Activated T-helper 1 cell treated with anti-CD3 and anti-CD28 coated beads, Interleukin-12 subunit alpha, Interleukin-12 subunit beta, Interleukin-2, Interleukin-4 antibody, amounts not matched to agents 30 ng/mL and 10 ng/mL and 1 ng/mL, durations not matched to agents 14 hours and 24 hours and 36 hours (primary cell): ENCODE data around the gene PRR7. TPM values are rescaled to one million over a fixed set of nuclear protein-coding genes. Genes with fewer than 3 reads are reported as not detected.

Source experiments
- DNase-seq: peaks from one replicate; pipeline ENCODE4 v3.0.0; 2021; ENCODE audit warnings: low spot score
- H3K27ac Mint-ChIP-seq: one replicate; pipeline ENCODE4 v1.8.0; 2021; ENCODE audit warnings: mild to moderate bottlenecking, mixed read lengths
- H3K27me3 Mint-ChIP-seq: one replicate; pipeline ENCODE4 v1.8.0; 2022; ENCODE audit warnings: mild to moderate bottlenecking, moderate library complexity, mixed read lengths; ENCODE audit not compliant: insufficient read depth
- H3K36me3 Mint-ChIP-seq: one replicate; pipeline ENCODE4 v1.8.0; 2021; ENCODE audit warnings: low read depth, mixed read lengths
- H3K4me1 Mint-ChIP-seq: one replicate; pipeline ENCODE4 v1.8.0; 2021; ENCODE audit warnings: low read depth, mixed read lengths
- H3K4me3 Mint-ChIP-seq: one replicate; pipeline ENCODE4 v1.8.0; 2021; ENCODE audit warnings: mild to moderate bottlenecking, moderate library complexity, mixed read lengths
- H3K9me3 Mint-ChIP-seq: one replicate; pipeline ENCODE4 v1.8.0; 2021; ENCODE audit warnings: mixed read lengths
- intact Hi-C: fragments of 100-400 bp; cut with micrococcal nuclease; formaldehyde crosslinking; loops from one replicate; pipeline ENCODE4 v1.15.1; 2024
- total RNA-seq: library from RNA; stranded (reverse); gene quantifications from 2 replicates; pipeline ENCODE4 v1.2.3, GENCODE V29; 2022

The PRR7 gene
- total RNA-seq, 1 donor from 2014 or later: 10.3 TPM

- no peak for DNase-seq
- Mint-ChIP-seq H3K4me3 (peak overlapping the region; percentile 75), H3K27ac (no peak overlapping the region), H3K9me3 (no peaks in the 10 kb centered on the region), H3K36me3 (peaks cover 13% of the 10 kb centered on the region), H3K4me1 (peaks cover 39% of the 10 kb centered on the region), H3K27me3 (peaks cover 13% of the 10 kb centered on the region)
- intact Hi-C loops: loop anchor here (2.0 to 5.0 kb wide), 3 partner anchors 17 to 409 kb away; partner anchors contain the start of genes FGFR4 and NSD1
These were observed 48.8 kb downstream of the PRR7 start for GRCh38 chr5:177495243-177496060.

GRCh38 chr5:177496070-177496726 is 49.6 kb downstream of the PRR7 start:
- Mint-ChIP-seq H3K27ac (peak overlapping the region; percentile 67), H3K9me3 (no peaks in the 10 kb centered on the region), H3K4me1 (peaks cover 43% of the 10 kb centered on the region), H3K4me3 (peak overlapping the region; percentile 75), H3K36me3 (peaks cover 8% of the 10 kb centered on the region), H3K27me3 (peaks cover 16% of the 10 kb centered on the region)
- intact Hi-C loops: loop anchor here (2.0 to 5.0 kb wide), 3 partner anchors 17 to 409 kb away; partner anchors contain the start of genes FGFR4 and NSD1
- DNase-seq: no peak

- H3K4me1 Mint-ChIP-seq: peaks cover 43% of the 10 kb centered on the region
- H3K9me3 Mint-ChIP-seq: no peaks in the 10 kb centered on the region
- H3K27ac Mint-ChIP-seq: no peak overlapping the region
- peaks cover 16% of the 10 kb centered on the region for H3K27me3 Mint-ChIP-seq
- intact Hi-C loops: loop anchor here (1.0 to 5.0 kb wide), 13 partner anchors 18 to 960 kb away; partner anchors contain the start of genes FAM193B, FGFR4, GRK6 and NSD1
- H3K4me3 Mint-ChIP-seq: peak overlapping the region; percentile 75
- no peak for DNase-seq
- H3K36me3 Mint-ChIP-seq: peaks cover 6% of the 10 kb centered on the region
These were observed 50.2 kb downstream of the PRR7 start for GRCh38 chr5:177496727-177497291.

GRCh38 chr5:177497292-177498012 is 50.8 kb downstream of the PRR7 start, which contains the start of gene PDLIM7:
Gene PDLIM7 (minus strand): TSS chr5:177497604. CDS start chr5:177496512, 1,092 bp downstream.
- intact Hi-C loops: loop anchor here (1.0 to 5.0 kb wide), 13 partner anchors 19 to 960 kb away; partner anchors contain the start of genes FAM193B, FGFR4, GRK6 and NSD1
- peaks cover 6% of the 10 kb centered on the region for H3K36me3 Mint-ChIP-seq
- H3K27ac Mint-ChIP-seq: peak within 1 kb of the TSS; percentile 83
- no peaks in the 10 kb centered on the region for H3K9me3 Mint-ChIP-seq
- H3K4me3 Mint-ChIP-seq: peak within 1 kb of the TSS; percentile 78
- peaks cover 43% of the 10 kb centered on the region for H3K4me1 Mint-ChIP-seq
- H3K27me3 Mint-ChIP-seq: peaks cover 16% of the 10 kb centered on the region
- DNase-seq: peak; percentile 92

- intact Hi-C loops: loop anchor here (5.0 kb wide), 1 partner anchor 366 kb away; the partner anchor contains the start of gene NSD1
- H3K4me3 Mint-ChIP-seq: peak overlapping the region; percentile 78
These were observed 51.6 kb downstream of the PRR7 start for GRCh38 chr5:177498013-177498787.

GRCh38 chr5:177499842-177500241 is 53.2 kb downstream of the PRR7 start:
- intact Hi-C loops: loop anchor here (2.0 to 5.0 kb wide), 2 partner anchors 368 to 385 kb away; partner anchors contain the start of gene NSD1
- Mint-ChIP-seq H3K4me1 (peaks cover 25% of the 10 kb centered on the region), H3K27me3 (peaks cover 16% of the 10 kb centered on the region), H3K4me3 (peak overlapping the region; percentile 6), H3K27ac (no peak overlapping the region), H3K9me3 (no peaks in the 10 kb centered on the region), H3K36me3 (no peaks in the 10 kb centered on the region)
- no peak for DNase-seq

More at GRCh38 chr5:177498013-177498787, 51.6 kb downstream of the PRR7 start:
- no peaks in the 10 kb centered on the region for H3K36me3 Mint-ChIP-seq
- H3K27ac Mint-ChIP-seq: peak overlapping the region; percentile 83
- H3K27me3 Mint-ChIP-seq: peaks cover 16% of the 10 kb centered on the region
- H3K9me3 Mint-ChIP-seq: no peaks in the 10 kb centered on the region
- peaks cover 35% of the 10 kb centered on the region for H3K4me1 Mint-ChIP-seq
- no peak for DNase-seq

GRCh38 chr5:177500685-177501522 is 54.3 kb downstream of the PRR7 start:
- Mint-ChIP-seq H3K4me1 (peaks cover 22% of the 10 kb centered on the region), H3K27ac (no peak overlapping the region), H3K36me3 (no peaks in the 10 kb centered on the region), H3K27me3 (peaks cover 16% of the 10 kb centered on the region), H3K9me3 (no peaks in the 10 kb centered on the region), H3K4me3 (no peak overlapping the region)
- intact Hi-C loops: loop anchor here (1.0 to 2.0 kb wide), 4 partner anchors 98 to 386 kb away; no protein-coding TSS in a partner anchor
- peak; percentile 67 for DNase-seq

GRCh38 chr5:177501874-177502678 is 55.5 kb downstream of the PRR7 start:
- no peak for DNase-seq
- Mint-ChIP-seq H3K4me1 (peaks cover 17% of the 10 kb centered on the region), H3K9me3 (no peaks in the 10 kb centered on the region), H3K4me3 (no peak overlapping the region), H3K27me3 (peaks cover 16% of the 10 kb centered on the region), H3K27ac (no peak overlapping the region), H3K36me3 (no peaks in the 10 kb centered on the region)
- intact Hi-C loops: loop anchor here (1.0 to 2.0 kb wide), 4 partner anchors 99 to 387 kb away; no protein-coding TSS in a partner anchor

GRCh38 chr5:177502886-177503285 is 56.3 kb downstream of the PRR7 start:
- Mint-ChIP-seq H3K4me1 (peaks cover 16% of the 10 kb centered on the region), H3K9me3 (no peaks in the 10 kb centered on the region), H3K27me3 (peaks cover 16% of the 10 kb centered on the region), H3K4me3 (no peak overlapping the region), H3K27ac (no peak overlapping the region), H3K36me3 (no peaks in the 10 kb centered on the region)
- intact Hi-C loops: no loop called here
- DNase-seq: no peak

- H3K4me3 Mint-ChIP-seq: no peak overlapping the region
These were observed 56.9 kb downstream of the PRR7 start for GRCh38 chr5:177503351-177504085.

More at GRCh38 chr5:177503351-177504085, 56.9 kb downstream of the PRR7 start:
- intact Hi-C loops: no loop called here
- H3K27ac Mint-ChIP-seq: no peak overlapping the region
- H3K9me3 Mint-ChIP-seq: no peaks in the 10 kb centered on the region
- H3K36me3 Mint-ChIP-seq: no peaks in the 10 kb centered on the region
- peaks cover 12% of the 10 kb centered on the region for H3K27me3 Mint-ChIP-seq
- peaks cover 9% of the 10 kb centered on the region for H3K4me1 Mint-ChIP-seq
- no peak for DNase-seq
